Stimulated activated effector memory CD8-positive, alpha-beta T cell treated with anti-CD3 and anti-CD28 coated beads, Interleukin-12 subunit alpha, Interleukin-12 subunit beta, amount 100 ng/mL, for 72 hours (primary cell): ENCODE measurements around the gene RHOT2.

Experiments used
- ATAC-seq: fragments of 150-1000 bp; cut with Tn5 transposase; 2 replicates; pipeline ENCODE4 v1.10.0; 2021
- DNase-seq, 2 donors: peaks; one replicate each; pipeline ENCODE4 v3.0.0; 2021 to 2022; ENCODE audit warnings: low spot score in 2 of 2
- H3K27ac Mint-ChIP-seq: one replicate; pipeline ENCODE4 v1.8.0; 2022; ENCODE audit warnings: mild to moderate bottlenecking, mixed read lengths
- H3K36me3 Mint-ChIP-seq: one replicate; pipeline ENCODE4 v1.8.0; 2022; ENCODE audit warnings: mild to moderate bottlenecking, mixed read lengths
- H3K4me1 Mint-ChIP-seq: one replicate; pipeline ENCODE4 v1.8.0; 2022; ENCODE audit warnings: mixed read lengths
- H3K4me3 Mint-ChIP-seq: one replicate; pipeline ENCODE4 v1.8.0; 2022; ENCODE audit warnings: mild to moderate bottlenecking, mixed read lengths
- H3K9me3 Mint-ChIP-seq: one replicate; pipeline ENCODE4 v1.8.0; 2022; ENCODE audit warnings: mixed read lengths

RHOT2 gene

GRCh38 chr16:714558-715476 is 46.9 kb downstream of the RHOT2 start, which contains the start of gene METRN:
METRN (plus strand) TSS chr16:715118; CDS start chr16:715290, 172 bp downstream.
- Mint-ChIP-seq H3K9me3 (no peaks in the 10 kb centered on the region), H3K4me3 (peak within 1 kb of the TSS; percentile 61), H3K27ac (no peak within 1 kb of the TSS), H3K36me3 (peaks cover 7% of the 10 kb centered on the region), H3K4me1 (peaks cover 20% of the 10 kb centered on the region)
- ATAC-seq (peak; percentile 86), DNase-seq (peak; percentile 90 to 94)

- H3K27ac Mint-ChIP-seq, result no peak overlapping the region
- H3K4me1 Mint-ChIP-seq, result peaks cover 27% of the 10 kb centered on the region
- peaks cover 15% of the 10 kb centered on the region for H3K36me3 Mint-ChIP-seq
- ATAC-seq (peak; percentile 24), DNase-seq (peak in 1 of 2 donors; percentile 79)
- peak overlapping the region; percentile 61 for H3K4me3 Mint-ChIP-seq
- no peaks in the 10 kb centered on the region for H3K9me3 Mint-ChIP-seq
These were observed 47.7 kb downstream of the RHOT2 start for GRCh38 chr16:715477-716199.

- H3K4me3 Mint-ChIP-seq, result peak overlapping the region; percentile 61
- peaks cover 27% of the 10 kb centered on the region for H3K4me1 Mint-ChIP-seq
- ATAC-seq, result no peak
- no peaks in the 10 kb centered on the region for H3K9me3 Mint-ChIP-seq
- peaks cover 15% of the 10 kb centered on the region for H3K36me3 Mint-ChIP-seq
- no peak for DNase-seq
- H3K27ac Mint-ChIP-seq, result no peak overlapping the region
These were observed 48.3 kb downstream of the RHOT2 start for GRCh38 chr16:716200-716568.

- DNase-seq (no peak), ATAC-seq (no peak)
- Mint-ChIP-seq H3K4me3 (peak overlapping the region; percentile 61), H3K4me1 (peaks cover 29% of the 10 kb centered on the region), H3K27ac (no peak overlapping the region), H3K9me3 (no peaks in the 10 kb centered on the region), H3K36me3 (peaks cover 15% of the 10 kb centered on the region)
These were observed 48.9 kb downstream of the RHOT2 start for GRCh38 chr16:716768-717325.

DNA sequence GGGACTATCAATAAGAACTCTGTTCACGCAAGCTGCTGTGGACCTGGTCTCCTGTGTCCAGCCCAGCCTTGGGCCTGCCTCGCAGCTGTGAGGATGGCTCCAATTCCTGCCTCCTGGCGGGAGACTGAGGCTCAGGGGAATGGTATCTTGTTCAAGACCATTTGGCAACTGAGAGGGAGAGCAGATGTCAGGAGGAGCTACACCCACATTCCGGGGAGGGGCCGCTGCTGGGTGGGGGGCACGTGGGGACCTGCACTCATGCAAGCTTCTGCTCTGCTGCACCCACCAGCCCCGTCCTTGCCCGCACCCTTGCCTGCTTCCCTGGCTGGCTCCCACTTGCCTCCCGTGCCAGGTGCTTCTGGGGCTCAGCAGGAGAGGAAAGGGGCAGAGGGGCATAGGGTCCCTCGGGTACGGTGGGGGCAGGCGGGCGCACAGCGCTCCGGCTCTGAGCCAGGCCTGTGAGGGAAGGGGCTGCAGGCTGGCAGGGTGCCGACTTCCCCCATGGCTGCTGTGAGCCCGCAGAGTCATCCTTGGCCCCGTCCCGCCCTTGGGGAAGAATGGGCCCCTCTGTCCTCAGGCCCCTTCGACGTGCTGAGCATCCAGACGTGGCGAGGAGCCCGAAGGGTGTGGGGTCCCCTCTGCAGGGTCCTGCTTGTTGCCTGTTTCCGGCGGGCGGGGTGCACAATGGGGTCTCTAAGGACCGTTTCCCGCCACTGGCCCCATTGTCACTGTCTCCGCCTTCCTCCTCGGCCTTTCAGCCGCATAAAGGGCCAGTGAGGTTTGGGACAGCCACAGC is 49.7 kb downstream of the RHOT2 start:
- H3K9me3 Mint-ChIP-seq, result no peaks in the 10 kb centered on the region
- peaks cover 30% of the 10 kb centered on the region for H3K4me1 Mint-ChIP-seq
- H3K27ac Mint-ChIP-seq, result no peak overlapping the region

DNA sequence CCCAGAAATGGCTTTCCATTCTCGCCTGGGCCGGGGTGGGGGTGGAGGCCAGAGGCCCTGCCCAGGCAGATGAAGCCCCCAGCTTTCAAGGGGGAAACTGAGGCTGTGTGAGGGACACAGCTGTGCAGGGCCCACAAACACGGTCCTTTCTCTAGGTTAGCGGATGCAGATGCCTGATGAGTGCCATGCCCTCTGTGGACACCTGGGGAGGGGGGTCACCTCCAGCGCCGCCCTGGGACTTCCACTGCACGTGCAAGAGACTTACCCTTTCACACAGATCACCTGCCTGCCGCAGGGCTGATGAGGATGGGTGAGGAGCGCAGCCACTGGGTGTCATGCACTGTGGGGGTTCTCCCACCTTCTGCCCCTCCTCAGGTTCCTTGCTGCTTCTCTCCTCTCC is 50.5 kb downstream of the RHOT2 start:
- Mint-ChIP-seq H3K27ac (no peak overlapping the region), H3K4me3 (no peak overlapping the region), H3K9me3 (no peaks in the 10 kb centered on the region), H3K36me3 (peaks cover 15% of the 10 kb centered on the region), H3K4me1 (peaks cover 27% of the 10 kb centered on the region)
- no peak for ATAC-seq
- DNase-seq, result no peak

More for the DNA sequence above, 49.7 kb downstream of the RHOT2 start:
- Mint-ChIP-seq H3K4me3 (no peak overlapping the region), H3K36me3 (peaks cover 15% of the 10 kb centered on the region)
- no peak for DNase-seq
- no peak for ATAC-seq

GRCh38 chr16:718922-719321 is 51.0 kb downstream of the RHOT2 start:
- peak overlapping the region; percentile 40 for H3K27ac Mint-ChIP-seq
- H3K4me1 Mint-ChIP-seq, result peaks cover 27% of the 10 kb centered on the region
- H3K4me3 Mint-ChIP-seq, result peak overlapping the region; percentile 80
- H3K9me3 Mint-ChIP-seq, result no peaks in the 10 kb centered on the region
- DNase-seq, result no peak
- no peak for ATAC-seq
- H3K36me3 Mint-ChIP-seq, result peaks cover 15% of the 10 kb centered on the region

DNA sequence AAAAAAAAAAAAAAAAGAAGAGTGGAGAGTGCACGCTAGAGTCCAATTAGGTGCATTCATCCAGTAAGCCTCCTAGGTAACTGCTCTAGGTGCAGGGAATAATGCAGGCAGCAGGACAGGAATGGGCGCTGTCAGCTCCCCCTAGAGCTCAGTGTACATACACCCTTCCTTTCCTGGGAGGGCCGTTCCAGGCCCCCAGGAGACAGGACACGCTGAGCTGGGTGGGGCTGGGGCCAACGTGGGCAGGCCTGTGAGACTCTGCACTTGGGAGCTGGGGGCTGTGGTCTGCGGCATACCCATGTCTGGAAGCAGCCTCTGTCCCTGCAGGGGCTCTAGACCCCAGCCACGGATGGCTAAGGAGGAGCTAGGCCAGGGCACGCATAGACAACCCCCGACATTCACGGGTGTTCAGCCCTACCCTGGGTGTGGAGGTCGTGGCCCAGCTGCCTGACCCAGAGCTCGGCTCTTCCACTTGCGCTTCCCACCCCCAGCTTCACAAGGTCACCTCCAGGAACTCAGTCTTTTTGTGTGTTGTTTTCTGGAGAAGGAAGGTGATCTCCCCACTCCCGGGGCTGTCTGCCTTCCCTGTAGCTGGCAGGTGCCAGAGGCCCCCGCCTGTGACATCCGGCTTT is 52.0 kb downstream of the RHOT2 start:
- no peak for ATAC-seq
- Mint-ChIP-seq H3K27ac (peak overlapping the region; percentile 40), H3K36me3 (peaks cover 15% of the 10 kb centered on the region), H3K9me3 (no peaks in the 10 kb centered on the region), H3K4me3 (peak overlapping the region; percentile 80), H3K4me1 (peaks cover 28% of the 10 kb centered on the region)
- DNase-seq, result no peak

DNA sequence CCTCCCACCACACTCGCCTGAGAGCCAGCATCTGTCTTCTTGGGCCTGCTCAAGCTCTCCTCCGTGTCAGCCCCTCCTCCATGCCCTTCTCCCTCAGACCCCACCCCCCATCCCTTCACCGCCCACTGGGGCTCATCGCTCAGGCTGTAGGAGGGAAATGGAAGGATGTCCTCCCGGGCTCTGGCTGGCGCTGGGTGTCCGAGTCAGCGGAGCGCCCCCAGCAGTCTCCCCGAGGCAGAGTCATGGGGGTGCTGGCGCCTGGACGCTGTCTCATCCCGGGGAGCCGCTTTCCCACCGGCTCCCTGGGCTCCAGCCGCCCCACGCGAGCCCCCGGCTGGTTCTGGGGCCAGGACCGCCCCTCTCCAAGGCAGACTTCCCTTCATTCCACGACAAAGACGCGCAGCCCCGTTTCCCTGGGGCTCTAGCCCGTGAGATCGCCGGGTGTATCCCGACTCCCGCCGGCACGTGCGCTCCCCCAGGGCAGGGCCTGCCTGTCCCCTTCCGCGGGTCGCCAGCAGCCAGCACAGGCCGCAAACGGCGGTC is 52.6 kb downstream of the RHOT2 start:
- peaks cover 15% of the 10 kb centered on the region for H3K36me3 Mint-ChIP-seq
- H3K27ac Mint-ChIP-seq, result peak overlapping the region; percentile 40
- H3K9me3 Mint-ChIP-seq, result no peaks in the 10 kb centered on the region
- DNase-seq (peak in 1 of 2 donors; percentile 72), ATAC-seq (peak; percentile 52)
- peaks cover 32% of the 10 kb centered on the region for H3K4me1 Mint-ChIP-seq
- peak overlapping the region; percentile 80 for H3K4me3 Mint-ChIP-seq

DNA sequence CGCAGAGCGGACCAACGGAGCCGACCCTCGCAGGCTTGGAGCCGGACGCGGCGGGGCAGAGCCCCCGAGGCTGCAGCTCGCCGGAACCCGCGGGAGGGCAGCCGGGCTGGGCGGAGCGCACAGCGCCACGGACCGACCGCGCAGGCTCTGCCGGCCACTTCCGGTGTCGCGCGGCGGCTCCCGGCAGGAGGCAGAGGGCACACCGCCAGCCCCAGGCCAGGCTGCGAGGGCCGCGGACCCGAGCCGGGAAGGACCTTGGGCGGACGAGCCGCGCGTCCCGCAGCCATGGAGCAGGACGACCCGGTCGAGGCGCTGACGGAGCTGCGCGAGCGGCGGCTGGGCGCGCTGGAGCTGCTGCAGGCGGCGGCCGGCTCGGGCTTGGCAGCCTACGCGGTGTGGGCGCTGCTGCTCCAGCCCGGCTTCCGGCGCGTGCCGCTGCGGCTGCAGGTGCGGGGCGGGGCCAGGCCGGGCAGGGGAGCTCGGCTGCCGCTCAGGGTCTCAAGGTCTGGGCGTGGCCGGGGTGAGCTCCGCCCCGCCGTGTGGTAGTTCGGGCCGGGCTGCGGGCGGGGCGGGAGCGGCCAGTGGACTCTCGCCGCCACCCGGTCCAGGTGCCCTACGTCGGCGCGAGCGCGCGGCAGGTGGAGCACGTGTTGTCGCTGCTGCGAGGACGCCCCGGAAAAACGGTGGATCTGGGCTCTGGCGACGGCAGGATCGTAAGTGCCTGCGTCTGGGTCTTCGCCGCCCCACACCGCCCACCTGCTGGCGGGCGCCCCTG is 53.2 kb downstream of the RHOT2 start, which contains the start of gene ANTKMT:
TSS of gene ANTKMT (plus strand) at position 157 of the 775 bp plus-strand sequence. CDS start at position 286, 129 bp downstream.
- DNase-seq, result peak; percentile 67 to 92
- peak within 1 kb of the TSS; percentile 40 for H3K27ac Mint-ChIP-seq
- ATAC-seq, result peak; percentile 74
- peaks cover 15% of the 10 kb centered on the region for H3K36me3 Mint-ChIP-seq
- H3K4me3 Mint-ChIP-seq, result peak within 1 kb of the TSS; percentile 80
- peaks cover 31% of the 10 kb centered on the region for H3K4me1 Mint-ChIP-seq
- no peaks in the 10 kb centered on the region for H3K9me3 Mint-ChIP-seq

DNA sequence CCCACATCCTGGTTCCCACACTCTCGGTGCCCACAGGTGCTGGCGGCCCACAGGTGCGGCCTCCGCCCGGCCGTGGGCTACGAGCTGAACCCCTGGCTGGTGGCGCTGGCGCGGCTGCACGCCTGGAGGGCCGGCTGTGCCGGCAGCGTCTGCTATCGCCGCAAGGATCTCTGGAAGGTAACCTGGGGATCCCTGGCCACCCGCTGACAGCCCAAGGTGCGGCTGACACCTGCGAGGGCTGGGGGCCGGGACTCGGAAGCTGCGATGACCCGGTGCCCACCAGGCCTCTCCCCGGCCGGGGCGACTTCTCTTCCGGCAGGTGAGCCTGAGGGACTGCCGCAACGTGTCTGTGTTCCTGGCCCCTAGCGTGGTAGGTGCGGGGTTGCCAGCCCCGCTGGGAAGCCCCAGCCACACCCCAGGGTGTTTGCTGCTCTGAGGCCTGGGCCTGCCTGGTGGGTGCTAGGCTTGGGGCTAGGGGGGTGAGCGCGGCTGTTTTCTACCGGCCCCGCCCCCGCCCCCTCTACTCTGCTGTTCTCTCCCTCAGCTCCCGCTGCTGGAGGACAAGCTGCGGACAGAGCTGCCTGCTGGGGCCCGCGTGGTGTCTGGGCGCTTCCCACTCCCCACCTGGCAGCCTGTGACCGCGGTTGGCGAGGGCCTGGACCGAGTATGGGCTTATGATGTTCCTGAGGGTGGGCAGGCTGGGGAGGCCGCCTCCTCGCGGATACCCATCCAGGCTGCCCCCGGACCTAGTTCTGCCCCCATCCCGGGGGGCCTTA is 54.0 kb downstream of the RHOT2 start:
- Mint-ChIP-seq H3K9me3 (no peaks in the 10 kb centered on the region), H3K27ac (peak overlapping the region; percentile 40), H3K36me3 (peaks cover 11% of the 10 kb centered on the region), H3K4me3 (peak overlapping the region; percentile 80), H3K4me1 (peaks cover 27% of the 10 kb centered on the region)
- DNase-seq, result no peak
- ATAC-seq, result no peak

DNA sequence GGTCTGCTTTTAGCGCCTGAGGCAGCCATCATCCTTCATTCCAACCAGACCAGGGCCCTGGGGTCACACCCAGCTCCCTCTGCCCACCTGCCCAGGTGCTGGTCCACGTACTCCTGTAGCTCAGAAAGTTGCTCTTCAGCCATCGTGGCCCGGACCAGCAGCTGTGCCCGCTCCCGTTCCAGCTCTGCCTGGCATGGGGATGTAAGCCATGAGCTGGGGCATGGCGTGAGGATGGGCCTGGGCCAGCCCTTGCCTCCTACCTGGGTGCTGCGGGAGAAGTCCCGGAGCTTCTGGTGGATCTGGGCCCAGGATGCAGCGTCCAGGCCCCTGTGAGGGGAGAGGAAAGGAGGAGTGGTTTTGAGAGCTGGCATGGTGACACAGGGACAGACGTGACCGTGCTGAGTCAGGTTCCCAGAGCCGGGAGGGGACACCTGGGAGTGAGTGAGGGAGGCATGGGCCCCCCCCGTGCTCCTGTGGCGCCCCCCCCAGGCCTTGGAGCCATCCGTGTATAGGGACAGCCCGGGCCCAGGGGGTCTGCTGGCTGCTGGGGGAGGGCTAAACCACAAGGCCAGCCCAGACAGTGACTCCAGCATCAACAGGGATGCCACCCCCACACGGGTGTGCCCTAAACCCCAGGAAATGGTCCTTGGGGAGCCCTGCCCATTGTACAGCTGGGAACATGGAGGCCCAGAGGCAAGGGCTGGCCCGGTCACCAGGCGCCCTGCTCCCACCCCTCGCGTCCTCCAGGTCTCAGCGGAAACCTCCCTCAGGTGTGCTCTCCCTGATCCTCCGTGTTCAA is 55.1 kb downstream of the RHOT2 start:
- DNase-seq (no peak), ATAC-seq (no peak)
- H3K36me3 Mint-ChIP-seq, result peaks cover 11% of the 10 kb centered on the region
- peaks cover 27% of the 10 kb centered on the region for H3K4me1 Mint-ChIP-seq
- H3K9me3 Mint-ChIP-seq, result no peaks in the 10 kb centered on the region
- H3K4me3 Mint-ChIP-seq, result peak overlapping the region; percentile 80
- no peak overlapping the region for H3K27ac Mint-ChIP-seq
